HEK293 (cell line): ENCODE data around the gene PTPRG.

Experiments
- SALL2 ChIP-seq: fragments of 450-650 bp; formaldehyde crosslinking; IDR thresholded peaks from 2 replicates; pipeline ENCODE4 v1.5.0; 2017; ENCODE audit warnings: missing biosample characterization, mild to moderate bottlenecking, missing genetic modification characterization, borderline replicate concordance
- TCF7L2 ChIP-seq: IDR thresholded peaks from 2 replicates; pipeline ENCODE4 v1.6.1; 2011; ENCODE audit warnings: low read depth, mild to moderate bottlenecking, inconsistent platforms, low read length, moderate library complexity, borderline replicate concordance
- ZNF530 ChIP-seq: fragments of 450-650 bp; formaldehyde crosslinking; IDR thresholded peaks from 2 replicates; pipeline ENCODE4 v1.5.1; 2016; ENCODE audit warnings: low read depth, missing biosample characterization, missing genetic modification characterization
- ZNF677 ChIP-seq: fragments of 450-650 bp; IDR thresholded peaks from 2 replicates; pipeline ENCODE4 v1.5.0; 2018; ENCODE audit warnings: missing biosample characterization, mild to moderate bottlenecking, missing genetic modification characterization, moderate library complexity
- ZNF768 ChIP-seq: fragments of 450-650 bp; formaldehyde crosslinking; IDR thresholded peaks from 2 replicates; pipeline ENCODE4 v1.5.1; 2018; ENCODE audit warnings: missing biosample characterization, mild to moderate bottlenecking, missing genetic modification characterization
- TF ChIP-seq, protein P1 (sequence below): fragments of 450-650 bp; formaldehyde crosslinking; IDR thresholded peaks from 2 replicates; pipeline ENCODE4 v1.5.1; 2016; ENCODE audit warnings: missing biosample characterization, missing genetic modification characterization
- TF ChIP-seq, protein P2 (sequence below): fragments of 450-650 bp; formaldehyde crosslinking; IDR thresholded peaks from 2 replicates; pipeline ENCODE4 v1.5.1; 2016; ENCODE audit warnings: missing biosample characterization, missing genetic modification characterization

DNA sequence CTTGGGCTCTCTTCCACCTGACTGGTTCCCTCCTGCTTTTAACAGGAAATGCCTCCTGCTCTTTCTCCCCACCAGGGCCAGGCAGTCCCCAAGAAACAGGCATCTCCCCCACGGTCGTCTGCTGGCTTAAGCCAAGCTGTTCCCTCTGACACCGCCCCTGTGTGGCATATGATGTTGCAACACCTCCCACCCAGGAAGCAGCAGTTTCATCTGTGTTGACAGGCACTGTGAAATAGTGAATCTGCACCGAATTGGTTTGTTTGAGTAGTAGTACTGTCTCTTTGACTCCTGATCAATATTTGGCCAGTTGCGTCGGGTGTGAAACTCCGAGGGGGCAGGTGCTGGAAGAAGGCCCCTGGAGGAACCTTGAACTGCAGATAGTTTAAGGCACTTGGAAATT lies 623.2 kb downstream of the PTPRG start:
- TF ChIP-seq, protein P1, sequence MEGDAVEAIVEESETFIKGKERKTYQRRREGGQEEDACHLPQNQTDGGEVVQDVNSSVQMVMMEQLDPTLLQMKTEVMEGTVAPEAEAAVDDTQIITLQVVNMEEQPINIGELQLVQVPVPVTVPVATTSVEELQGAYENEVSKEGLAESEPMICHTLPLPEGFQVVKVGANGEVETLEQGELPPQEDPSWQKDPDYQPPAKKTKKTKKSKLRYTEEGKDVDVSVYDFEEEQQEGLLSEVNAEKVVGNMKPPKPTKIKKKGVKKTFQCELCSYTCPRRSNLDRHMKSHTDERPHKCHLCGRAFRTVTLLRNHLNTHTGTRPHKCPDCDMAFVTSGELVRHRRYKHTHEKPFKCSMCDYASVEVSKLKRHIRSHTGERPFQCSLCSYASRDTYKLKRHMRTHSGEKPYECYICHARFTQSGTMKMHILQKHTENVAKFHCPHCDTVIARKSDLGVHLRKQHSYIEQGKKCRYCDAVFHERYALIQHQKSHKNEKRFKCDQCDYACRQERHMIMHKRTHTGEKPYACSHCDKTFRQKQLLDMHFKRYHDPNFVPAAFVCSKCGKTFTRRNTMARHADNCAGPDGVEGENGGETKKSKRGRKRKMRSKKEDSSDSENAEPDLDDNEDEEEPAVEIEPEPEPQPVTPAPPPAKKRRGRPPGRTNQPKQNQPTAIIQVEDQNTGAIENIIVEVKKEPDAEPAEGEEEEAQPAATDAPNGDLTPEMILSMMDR (tag by site-specific recombination): no peak
- TF ChIP-seq TCF7L2: no peak
- no peak for TF ChIP-seq ZNF677
- no peak for TF ChIP-seq ZNF768 (tag by site-specific recombination)
- no peak for TF ChIP-seq ZNF530 (tag by site-specific recombination)
- TF ChIP-seq SALL2: no peak
- TF ChIP-seq, protein P2, sequence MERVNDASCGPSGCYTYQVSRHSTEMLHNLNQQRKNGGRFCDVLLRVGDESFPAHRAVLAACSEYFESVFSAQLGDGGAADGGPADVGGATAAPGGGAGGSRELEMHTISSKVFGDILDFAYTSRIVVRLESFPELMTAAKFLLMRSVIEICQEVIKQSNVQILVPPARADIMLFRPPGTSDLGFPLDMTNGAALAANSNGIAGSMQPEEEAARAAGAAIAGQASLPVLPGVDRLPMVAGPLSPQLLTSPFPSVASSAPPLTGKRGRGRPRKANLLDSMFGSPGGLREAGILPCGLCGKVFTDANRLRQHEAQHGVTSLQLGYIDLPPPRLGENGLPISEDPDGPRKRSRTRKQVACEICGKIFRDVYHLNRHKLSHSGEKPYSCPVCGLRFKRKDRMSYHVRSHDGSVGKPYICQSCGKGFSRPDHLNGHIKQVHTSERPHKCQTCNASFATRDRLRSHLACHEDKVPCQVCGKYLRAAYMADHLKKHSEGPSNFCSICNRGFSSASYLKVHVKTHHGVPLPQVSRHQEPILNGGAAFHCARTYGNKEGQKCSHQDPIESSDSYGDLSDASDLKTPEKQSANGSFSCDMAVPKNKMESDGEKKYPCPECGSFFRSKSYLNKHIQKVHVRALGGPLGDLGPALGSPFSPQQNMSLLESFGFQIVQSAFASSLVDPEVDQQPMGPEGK: no peak
